K562 (cell line): ENCODE results near the gene DISC1. TPM values are rescaled to one million over a fixed set of nuclear protein-coding genes. Genes with fewer than 3 reads are reported as not detected.

Experiments
- ATAC-seq: fragments of 200-7000 bp; cut with Tn5 transposase; 3 replicates; pipeline ENCODE4 v1.9.1; 2020; ENCODE audit warnings: moderate library complexity
- BruUV-seq: library from RNA; stranded (reverse); fragments of 400-500 nt; replicated peaks from 2 replicates; lab custom pipeline; 2021; lab: Mats Ljungman, UMichigan
- CTCF ChIA-PET: fragments of 300-600 bp; formaldehyde crosslinking; extraction: SDS; loops from one replicate; lab custom pipeline; 2021; ENCODE audit warnings: low intra/inter-chr PET ratio; lab: Yijun Ruan, JAX
- POLR2A ChIA-PET: fragments of 300-600, 350-650 bp; sonication (Branson Sonifier 250); formaldehyde crosslinking; extraction: SDS; loops from one replicate; lab custom pipeline; 2021; ENCODE audit warnings: antibody characterized with exemption, inconsistent platforms; lab: Yijun Ruan, JAX
- DNase-seq, 4 experiments: peaks; one replicate each; pipeline versions ENCODE4 v3.0.0 to v3.0.0-alpha.2; 2011 to 2018; ENCODE audit warnings: low spot score in 3 of 4, mixed read lengths in 3 of 4; ENCODE audit errors: extremely low read depth in 1 of 4
- FAIRE-seq: peaks from 2 replicates; lab custom pipeline; 2011; peaks lifted over from hg19 to GRCh38; lab: Jason Lieb, UNC
- H2AFZ ChIP-seq: 2 replicates; pipeline ENCODE4 v1.6.0; 2011; ENCODE audit warnings: low read depth, low read length, control low read depth, inconsistent platforms
- H3K27ac ChIP-seq: fragments of 200-600 bp; 3 replicates; pipeline ENCODE4 v1.8.0; 2011; ENCODE audit warnings: low read depth, mild to moderate bottlenecking, control low read depth, inconsistent platforms, low read length, moderate library complexity, mixed read lengths; ENCODE audit errors: extremely low read depth
- H3K27me3 ChIP-seq, 2 experiments: fragments of 300-600 bp in 1 of 2; 2 replicates in 1 of 2; 3 replicates in 1 of 2; pipeline versions ENCODE4 v1.6.0 to v1.8.0; 2011; ENCODE audit warnings: inconsistent platforms in 2 of 2, low read length in 2 of 2, mild to moderate bottlenecking in 1 of 2, mixed read lengths in 1 of 2, moderate library complexity in 1 of 2; ENCODE audit not compliant: control insufficient read depth in 2 of 2, insufficient read depth in 2 of 2
- H3K36me3 ChIP-seq: fragments of 300-600 bp; 3 replicates; pipeline ENCODE4 v1.8.0; 2011; ENCODE audit warnings: mild to moderate bottlenecking, low read length, inconsistent platforms; ENCODE audit not compliant: control insufficient read depth, insufficient read depth
- H3K4me1 ChIP-seq, 2 experiments: fragments of 200-600 bp in 1 of 2; replicated peaks in 1 of 2; 2 replicates in 1 of 2; 3 replicates in 1 of 2; pipeline versions ENCODE4 v1.5.1 to v1.8.0; 2011; ENCODE audit warnings: inconsistent platforms in 2 of 2, low read length in 2 of 2, mild to moderate bottlenecking in 1 of 2, mixed read lengths in 1 of 2, moderate library complexity in 1 of 2; ENCODE audit not compliant: control insufficient read depth in 2 of 2, insufficient read depth in 2 of 2
- H3K4me2 ChIP-seq: 2 replicates; pipeline ENCODE4 v1.6.1; 2011; ENCODE audit warnings: low read length, control low read depth, inconsistent platforms, mixed read lengths; ENCODE audit not compliant: insufficient read depth
- H3K4me3 ChIP-seq: fragments of 200-600 bp; sonication (generic), shearing (Covaris generic); 2 replicates; pipeline ENCODE4 v1.5.1; 2016; ENCODE audit warnings: control low read depth, inconsistent platforms
- H3K79me2 ChIP-seq: fragments of 200-600 bp; 3 replicates; pipeline ENCODE4 v1.8.0; 2011; ENCODE audit warnings: low read length, inconsistent platforms; ENCODE audit not compliant: control insufficient read depth, insufficient read depth
- H3K9ac ChIP-seq, 2 experiments: 2 replicates each; pipeline versions ENCODE4 v1.6.0 to v1.6.1; 2011; ENCODE audit warnings: low read depth in 2 of 2, low read length in 2 of 2, control low read depth in 1 of 2, inconsistent platforms in 1 of 2, mild to moderate bottlenecking in 1 of 2, mixed read lengths in 1 of 2; ENCODE audit not compliant: insufficient read depth in 1 of 2
- H3K9me1 ChIP-seq: one replicate; pipeline ENCODE4 v1.6.0; 2011; ENCODE audit warnings: inconsistent platforms, mild to moderate bottlenecking, low read length, moderate library complexity; ENCODE audit not compliant: control insufficient read depth, insufficient read depth
- H3K9me3 ChIP-seq: replicated peaks from 2 replicates; pipeline ENCODE4 v1.5.1; 2011; ENCODE audit warnings: low read depth, low read length, inconsistent platforms; ENCODE audit not compliant: control insufficient read depth, insufficient read depth
- H4K20me1 ChIP-seq: replicated peaks from 2 replicates; pipeline ENCODE4 v1.6.1; 2011; ENCODE audit warnings: low read length, inconsistent platforms, mixed read lengths; ENCODE audit not compliant: control insufficient read depth, insufficient read depth
- BCL6 ChIP-seq: fragments of 250-450 bp; sonication (Bioruptor Pico); IDR thresholded peaks from 2 replicates; pipeline ENCODE4 v1.4.0; 2020
- CREB3 ChIP-seq: fragments of 450-650 bp; conservative IDR thresholded peaks from 2 replicates; pipeline ENCODE4 v1.6.1; 2016; ENCODE audit warnings: missing genetic modification characterization, low read depth, mild to moderate bottlenecking, missing compliant biosample characterization, moderate library complexity
- FOS ChIP-seq: IDR thresholded peaks from 3 replicates; pipeline ENCODE4 v1.6.1; 2011; ENCODE audit not compliant: insufficient read length; ENCODE audit errors: extremely low read depth
- FOXM1 ChIP-seq, 2 experiments: fragments of 450-650 bp in 1 of 2; sonication (generic) in 1 of 2; formaldehyde crosslinking in 1 of 2; IDR thresholded peaks; 2 replicates each; pipeline versions ENCODE4 v1.6.1 to v1.9.0; 2017 to 2022; ENCODE audit warnings: low read depth in 2 of 2, mild to moderate bottlenecking in 2 of 2, missing genetic modification reagents in 1 of 2, moderate library complexity in 1 of 2
- HMGXB4 ChIP-seq: sonication (generic); formaldehyde crosslinking; IDR thresholded peaks from 2 replicates; pipeline ENCODE4 v1.8.1; 2023; ENCODE audit warnings: mild to moderate bottlenecking, missing genetic modification reagents
- KLF10 ChIP-seq: fragments of 250-450 bp; sonication (Bioruptor Pico); IDR thresholded peaks from 2 replicates; pipeline ENCODE4 v1.6.1; 2021; ENCODE audit warnings: matching md5 sums
- PCBP2 ChIP-seq: fragments of 200-400 bp; formaldehyde crosslinking; IDR thresholded peaks from 2 replicates; pipeline ENCODE4 v1.6.1; 2018; ENCODE audit warnings: low read length, low read depth, mild to moderate bottlenecking, moderate library complexity; ENCODE audit not compliant: poor library complexity, severe bottlenecking
- RNF2 ChIP-seq: sonication (generic); IDR thresholded peaks from 2 replicates; pipeline ENCODE4 v1.6.1; 2016
- SIN3A ChIP-seq, 2 experiments: fragments of 150-350 bp in 1 of 2; IDR thresholded peaks; 2 replicates each; pipeline ENCODE4 v1.6.1; 2011 to 2016; ENCODE audit warnings: borderline replicate concordance in 2 of 2, low read depth in 2 of 2, low read length in 2 of 2, mild to moderate bottlenecking in 2 of 2, moderate library complexity in 2 of 2; ENCODE audit not compliant: control insufficient read depth in 1 of 2
- TCF7 ChIP-seq: sonication (generic); IDR thresholded peaks from 2 replicates; pipeline ENCODE4 v1.6.1; 2016; ENCODE audit warnings: antibody characterized with exemption, borderline replicate concordance
- TRIM25 ChIP-seq: fragments of 450-650 bp; IDR thresholded peaks from 2 replicates; pipeline ENCODE4 v1.7.0; 2016; ENCODE audit warnings: borderline replicate concordance
- ZC3H11A ChIP-seq: IDR thresholded peaks from 2 replicates; pipeline ENCODE4 v1.6.1; 2012; ENCODE audit warnings: low read depth, low read length, improper control_type of control experiment
- ZNF449 ChIP-seq: fragments of 250-450 bp; sonication (Bioruptor Pico); IDR thresholded peaks from 2 replicates; pipeline ENCODE4 v1.8.0; 2022; ENCODE audit warnings: moderate library complexity, mild to moderate bottlenecking, inconsistent platforms
- WGBS: fragments of 100-300 bp; shearing (Covaris generic); methylation state at CpG from one replicate; pipeline ENCODE4 v1.1.6; 2016; ENCODE audit warnings: low coverage, mixed read lengths; ENCODE audit not compliant: insufficient coverage; ENCODE audit errors: missing lambda C conversion rate; 5-methylcytosine and 5-hydroxymethylcytosine counted together
- in situ Hi-C: fragments of 300-500 bp; cut with MboI; formaldehyde crosslinking; loops from 4 replicates; pipeline ENCODE4 v1.15.0; 2018; ENCODE audit warnings: inconsistent platforms, mixed read lengths
- intact Hi-C: fragments of 100-400 bp; cut with micrococcal nuclease; formaldehyde crosslinking; loops from 2 replicates; pipeline ENCODE4 v1.14.2; 2022
- polyA plus RNA-seq, 8 experiments: library from polyadenylated mRNA; depleted of rRNA in 4 of 8; stranded (reverse) in 5 of 8; unstranded in 3 of 8; fragments of >200 nt; fragmentation: Nextera tagmentation in 2 of 8; fragmentation: Illumina TruSeq in 1 of 8; extraction: Ambion mirVana in 2 of 8; extraction: Trizol in 1 of 8; gene quantifications; 2 replicates each; pipeline versions ENCODE4 v1.2.1 to v1.2.3, GENCODE V29; 2011 to 2014; ENCODE audit warnings: inconsistent platforms in 1 of 8, missing spikeins in 1 of 8
- total RNA-seq, 7 experiments: library from RNA; depleted of rRNA in 6 of 7; stranded (reverse); fragments of >200 nt in 6 of 7; fragmentation: Illumina TruSeq in 2 of 7; extraction: Trizol in 2 of 7; gene quantifications; 2 replicates each; pipeline versions ENCODE4 v1.2.1 to v1.2.3, GENCODE V29; 2011 to 2021; ENCODE audit warnings: low replicate concordance in 1 of 7

Gene DISC1
- total and polyA plus RNA-seq, 9 of the 15 experiments (the other 6 are each of a cell fraction or from before 2014, with no cell fraction given) = 0.01 to 0.11 (median 0.08) TPM; not detected in 1

GRCh38 chr1:232046451-232047306 lies 420.1 kb downstream of the DISC1 start:
- DNase-seq = no peak
- no peak for FAIRE-seq
- ChIA-PET POLR2A (no interaction called here), CTCF (no interaction called here)
- Histone ChIP-seq H3K4me3 (no peak overlapping the region), H3K9ac (no peak overlapping the region), H3K9me3 (no peaks in the 10 kb centered on the region; the same call in 1 of the 2 replicates), H3K27me3 (no peaks in the 10 kb centered on the region), H2AFZ (no peak overlapping the region), H4K20me1 (no peaks in the 10 kb centered on the region), H3K79me2 (no peaks in the 10 kb centered on the region), H3K9me1 (no peaks in the 10 kb centered on the region), H3K36me3 (no peaks in the 10 kb centered on the region), H3K27ac (no peak overlapping the region), H3K4me1 (no peaks in the 10 kb centered on the region), H3K4me2 (no peak overlapping the region)
- in situ Hi-C loops = no loop called here
- 2% methylated on average over 3 of the region's 3 CpGs for WGBS
- no peak for ATAC-seq
- TF ChIP-seq CREB3 (tag) = no peak
- TF ChIP-seq SIN3A (IDR thresholded peaks at IDR 0.05; ENCODE audit: borderline replicate concordance in 2 of 2, control insufficient read depth in 1 of 2, low read depth in 2 of 2, low read length in 2 of 2) = no peak
- TF ChIP-seq KLF10 (CRISPR knock-in tag) = no peak
- no peak for TF ChIP-seq FOXM1 (IDR thresholded peaks at IDR 0.05; ENCODE audit: low read depth)
- no peak for TF ChIP-seq FOXM1 (CRISPR knock-in tag; IDR thresholded peaks at IDR 0.05; ENCODE audit: low read depth)
- no peak for TF ChIP-seq RNF2
- no peak for TF ChIP-seq HMGXB4 (CRISPR knock-in tag)
- no peak for TF ChIP-seq PCBP2
- TF ChIP-seq TRIM25 = no peak
- no peak for TF ChIP-seq TCF7
- TF ChIP-seq FOS = no peak
- no peak for TF ChIP-seq ZC3H11A
- no peak for TF ChIP-seq ZNF449 (CRISPR knock-in tag)
- TF ChIP-seq BCL6 (CRISPR knock-in tag) = no peak
- intact Hi-C loops = no loop called here
- BruUV-seq = no TSS peak
